SK-N-SH treated with all-trans-retinoic acid at 6 μM for 48 hours (cell line): Measurements from ENCODE around the gene PILRA.

Source experiments
- CSDC2 ChIP-seq: fragments of 250-450 bp; sonication (Bioruptor Pico); IDR thresholded peaks from 2 replicates; pipeline ENCODE4 v1.5.0; 2020; ENCODE audit warnings: mild to moderate bottlenecking, moderate library complexity
- ESRRG ChIP-seq: fragments of 250-450 bp; sonication (Bioruptor Pico); IDR thresholded peaks from 2 replicates; pipeline ENCODE4 v1.6.1; 2021; ENCODE audit warnings: mild to moderate bottlenecking
- TCF4 ChIP-seq: fragments of 250-450 bp; sonication (Bioruptor Pico); IDR thresholded peaks from 2 replicates; pipeline ENCODE4 v1.8.0; 2021; ENCODE audit warnings: mild to moderate bottlenecking, moderate library complexity, borderline replicate concordance
- TOX ChIP-seq: fragments of 250-450 bp; sonication (Bioruptor Pico); IDR thresholded peaks from 2 replicates; pipeline ENCODE4 v1.8.0; 2021; ENCODE audit warnings: mild to moderate bottlenecking, moderate library complexity, borderline replicate concordance
- ZFP3 ChIP-seq: fragments of 250-450 bp; sonication (Bioruptor Pico); IDR thresholded peaks from 2 replicates; pipeline ENCODE4 v1.5.0; 2020; ENCODE audit warnings: mild to moderate bottlenecking, moderate library complexity
- ZNF8 ChIP-seq: fragments of 450-650 bp; formaldehyde crosslinking; IDR thresholded peaks from 2 replicates; pipeline ENCODE4 v1.5.0; 2020; ENCODE audit warnings: mild to moderate bottlenecking, moderate library complexity
- TF ChIP-seq, protein P1 (sequence below): fragments of 250-450 bp; sonication (Bioruptor Pico); IDR thresholded peaks from 2 replicates; pipeline ENCODE4 v1.5.1; 2021; ENCODE audit warnings: mild to moderate bottlenecking, moderate library complexity
- TF ChIP-seq, protein P2 (sequence below): fragments of 250-450 bp; sonication (Bioruptor Pico); IDR thresholded peaks from 2 replicates; pipeline ENCODE4 v1.8.0; 2020; ENCODE audit warnings: mild to moderate bottlenecking, moderate library complexity, borderline replicate concordance

DNA sequence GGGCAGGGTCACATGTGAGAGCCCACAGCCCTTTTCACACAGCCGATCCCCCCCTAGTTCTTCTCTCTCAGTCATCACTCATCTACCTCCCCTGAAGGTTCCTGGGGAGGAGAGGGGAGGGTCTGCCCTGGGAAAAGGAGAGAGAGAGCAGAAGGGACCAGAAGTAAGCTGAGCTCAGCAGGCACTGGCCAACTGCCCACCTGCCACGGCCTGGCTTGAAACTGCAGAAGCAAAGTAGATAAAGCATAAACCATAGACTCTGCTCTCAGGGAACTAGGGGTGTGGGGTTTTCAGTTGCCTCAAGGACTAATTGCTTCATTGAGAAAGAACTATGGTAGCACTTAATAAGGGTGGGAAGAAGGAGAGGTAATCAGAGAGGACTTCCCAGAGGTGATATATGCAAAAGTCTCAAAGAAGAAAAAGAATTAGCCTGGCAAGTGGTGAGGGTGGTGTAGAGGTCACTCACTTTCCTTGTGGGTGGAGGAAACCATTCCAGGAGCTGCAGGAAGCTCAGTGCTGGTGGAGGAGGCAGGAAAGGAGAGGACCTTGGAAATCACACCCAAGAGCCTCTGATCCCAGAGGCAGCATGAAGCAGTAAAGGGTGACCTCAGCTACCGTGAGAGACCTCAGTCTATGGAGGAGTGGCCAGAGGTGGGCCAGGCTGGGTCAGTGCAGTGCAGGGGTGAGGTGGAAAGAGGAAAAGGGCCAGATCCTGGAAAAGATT, 17.2 kb downstream of the PILRA start:
- TF ChIP-seq, protein P1, sequence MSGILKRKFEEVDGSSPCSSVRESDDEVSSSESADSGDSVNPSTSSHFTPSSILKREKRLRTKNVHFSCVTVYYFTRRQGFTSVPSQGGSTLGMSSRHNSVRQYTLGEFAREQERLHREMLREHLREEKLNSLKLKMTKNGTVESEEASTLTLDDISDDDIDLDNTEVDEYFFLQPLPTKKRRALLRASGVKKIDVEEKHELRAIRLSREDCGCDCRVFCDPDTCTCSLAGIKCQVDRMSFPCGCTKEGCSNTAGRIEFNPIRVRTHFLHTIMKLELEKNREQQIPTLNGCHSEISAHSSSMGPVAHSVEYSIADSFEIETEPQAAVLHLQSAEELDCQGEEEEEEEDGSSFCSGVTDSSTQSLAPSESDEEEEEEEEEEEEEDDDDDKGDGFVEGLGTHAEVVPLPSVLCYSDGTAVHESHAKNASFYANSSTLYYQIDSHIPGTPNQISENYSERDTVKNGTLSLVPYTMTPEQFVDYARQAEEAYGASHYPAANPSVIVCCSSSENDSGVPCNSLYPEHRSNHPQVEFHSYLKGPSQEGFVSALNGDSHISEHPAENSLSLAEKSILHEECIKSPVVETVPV (CRISPR knock-in tag): no peak
- TF ChIP-seq ZNF8: no peak
- TF ChIP-seq TCF4: no peak
- no peak for TF ChIP-seq ZFP3
- TF ChIP-seq, protein P2, sequence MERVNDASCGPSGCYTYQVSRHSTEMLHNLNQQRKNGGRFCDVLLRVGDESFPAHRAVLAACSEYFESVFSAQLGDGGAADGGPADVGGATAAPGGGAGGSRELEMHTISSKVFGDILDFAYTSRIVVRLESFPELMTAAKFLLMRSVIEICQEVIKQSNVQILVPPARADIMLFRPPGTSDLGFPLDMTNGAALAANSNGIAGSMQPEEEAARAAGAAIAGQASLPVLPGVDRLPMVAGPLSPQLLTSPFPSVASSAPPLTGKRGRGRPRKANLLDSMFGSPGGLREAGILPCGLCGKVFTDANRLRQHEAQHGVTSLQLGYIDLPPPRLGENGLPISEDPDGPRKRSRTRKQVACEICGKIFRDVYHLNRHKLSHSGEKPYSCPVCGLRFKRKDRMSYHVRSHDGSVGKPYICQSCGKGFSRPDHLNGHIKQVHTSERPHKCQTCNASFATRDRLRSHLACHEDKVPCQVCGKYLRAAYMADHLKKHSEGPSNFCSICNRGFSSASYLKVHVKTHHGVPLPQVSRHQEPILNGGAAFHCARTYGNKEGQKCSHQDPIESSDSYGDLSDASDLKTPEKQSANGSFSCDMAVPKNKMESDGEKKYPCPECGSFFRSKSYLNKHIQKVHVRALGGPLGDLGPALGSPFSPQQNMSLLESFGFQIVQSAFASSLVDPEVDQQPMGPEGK: no peak
- no peak for TF ChIP-seq ESRRG
- TF ChIP-seq CSDC2: no peak
- TF ChIP-seq TOX (CRISPR knock-in tag): no peak
